Pancreas (tissue), 10 donors: ENCODE results near the gene IL12RB2. TPM values are rescaled to one million over a fixed set of nuclear protein-coding genes. Genes with fewer than 3 reads are reported as not detected.

ENCODE experiments used
- ATAC-seq, 4 donors: fragments of 200-7000 bp; cut with Tn5 transposase; one replicate each; pipeline versions ENCODE4 v1.8.0 to v1.9.1; 2020; ENCODE audit warnings: mild to moderate bottlenecking in 4 of 4, moderate library complexity in 4 of 4
- DNase-seq, 6 donors: peaks; one replicate each; pipeline ENCODE4 v3.0.0-alpha.2; 2020
- FAIRE-seq: peaks from 2 replicates; lab custom pipeline; 2012; peaks lifted over from hg19 to GRCh38; lab: Jason Lieb, UNC
- H3K27ac ChIP-seq, 4 donors: fragments of 200-600 bp; sonication (generic); 1 replicate in 3 of 4; 2 replicates in 1 of 4; pipeline versions ENCODE4 v1.5.0 to v1.8.0; 2020
- H3K27me3 ChIP-seq, 4 donors: fragments of 200-600 bp; one replicate each; pipeline ENCODE4 v1.8.0; 2021
- H3K36me3 ChIP-seq, 3 donors: fragments of 200-600 bp; sonication (generic) in 1 of 3; one replicate each; pipeline versions ENCODE4 v1.5.0 to v1.8.0; 2020 to 2021
- H3K4me1 ChIP-seq, 3 donors: fragments of 200-600 bp; one replicate each; pipeline ENCODE4 v1.8.0; 2021
- H3K4me3 ChIP-seq, 4 donors: fragments of 200-600 bp; sonication (generic) in 2 of 4; one replicate each; pipeline versions ENCODE4 v1.5.0 to v1.8.0; 2020 to 2021
- H3K9me3 ChIP-seq, 4 donors: fragments of 200-600 bp; one replicate each; pipeline ENCODE4 v1.8.0; 2021
- WGBS, 2 donors: extraction: QIAGEN DNeasy Blood & Tissue Kit; methylation state at CpG; one replicate each; pipeline ENCODE4 v1.1.7; 2013; 5-methylcytosine and 5-hydroxymethylcytosine counted together
- intact Hi-C, 3 donors: fragments of 100-400 bp; cut with DNase I; formaldehyde crosslinking; loops; one replicate each; pipeline versions ENCODE4 v1.11.1 to v1.14.2; 2022
- polyA plus RNA-seq, 2 donors: library from polyadenylated mRNA; stranded (reverse); fragments of 200-250 nt; gene quantifications; one replicate each; pipeline ENCODE4 v1.2.3, GENCODE V29; 2013
- total RNA-seq, 6 donors: library from RNA; stranded (reverse); fragmentation: NEBNext Ultra II Directional in 4 of 6; extraction: Animal tissue kit (Norgen Biotek cat#: 25700) in 4 of 6; gene quantifications; one replicate each; pipeline versions ENCODE4 v1.2.1 to v1.2.4, GENCODE V29; 2021 to 2023
- TF ChIP-seq, protein P1 (sequence below), 4 donors: fragments of 200-600 bp; sonication (generic) in 3 of 4; IDR thresholded peaks; one replicate each; pipeline versions ENCODE4 v1.5.0 to v1.8.0; 2021; ENCODE audit warnings: antibody characterized with exemption in 4 of 4
- donor health status: healthy with polysubstance abuse.
- donor health status: DM: no; HTN: no; CAD: no; lungs with moderate emphysema.
- donor health status: DM: no; HTN: no; CAD: no.
- donor health status: control.
- donor health status: control.
- donor health status: Bipolar disorder and iron deficiency.
- donor health status: DM: yes; HTN: yes; CAD: no.
- donor health status: DM: no; HTN: no; CAD: no.
- donor health status: DM: no; HTN: no; CAD: no.
- donor health status: DM: yes; HTN: yes; CAD: no.

The IL12RB2 gene
- total and polyA plus RNA-seq, 8 donors: 0.65 to 5.0 (median 2.7) TPM

- Histone ChIP-seq H3K4me1 (no peaks in the 10 kb centered on the region), H3K4me3 (no peak overlapping the region), H3K27me3 (no peaks in the 10 kb centered on the region), H3K9me3 (no peaks in the 10 kb centered on the region), H3K27ac (no peak overlapping the region), H3K36me3 (no peaks in the 10 kb centered on the region)
- intact Hi-C loops: no loop called here
- TF ChIP-seq, protein P1, sequence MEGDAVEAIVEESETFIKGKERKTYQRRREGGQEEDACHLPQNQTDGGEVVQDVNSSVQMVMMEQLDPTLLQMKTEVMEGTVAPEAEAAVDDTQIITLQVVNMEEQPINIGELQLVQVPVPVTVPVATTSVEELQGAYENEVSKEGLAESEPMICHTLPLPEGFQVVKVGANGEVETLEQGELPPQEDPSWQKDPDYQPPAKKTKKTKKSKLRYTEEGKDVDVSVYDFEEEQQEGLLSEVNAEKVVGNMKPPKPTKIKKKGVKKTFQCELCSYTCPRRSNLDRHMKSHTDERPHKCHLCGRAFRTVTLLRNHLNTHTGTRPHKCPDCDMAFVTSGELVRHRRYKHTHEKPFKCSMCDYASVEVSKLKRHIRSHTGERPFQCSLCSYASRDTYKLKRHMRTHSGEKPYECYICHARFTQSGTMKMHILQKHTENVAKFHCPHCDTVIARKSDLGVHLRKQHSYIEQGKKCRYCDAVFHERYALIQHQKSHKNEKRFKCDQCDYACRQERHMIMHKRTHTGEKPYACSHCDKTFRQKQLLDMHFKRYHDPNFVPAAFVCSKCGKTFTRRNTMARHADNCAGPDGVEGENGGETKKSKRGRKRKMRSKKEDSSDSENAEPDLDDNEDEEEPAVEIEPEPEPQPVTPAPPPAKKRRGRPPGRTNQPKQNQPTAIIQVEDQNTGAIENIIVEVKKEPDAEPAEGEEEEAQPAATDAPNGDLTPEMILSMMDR (IDR thresholded peaks at IDR 0.05): no peak
- no peak for ATAC-seq
- WGBS, 2 donors: 93% methylated on average over 7 of the region's 7 CpGs
- FAIRE-seq: no peak
- DNase-seq: no peak
Measured at GRCh38 chr1:67306547-67306946, 1.1 kb upstream of the IL12RB2 start.

DNA sequence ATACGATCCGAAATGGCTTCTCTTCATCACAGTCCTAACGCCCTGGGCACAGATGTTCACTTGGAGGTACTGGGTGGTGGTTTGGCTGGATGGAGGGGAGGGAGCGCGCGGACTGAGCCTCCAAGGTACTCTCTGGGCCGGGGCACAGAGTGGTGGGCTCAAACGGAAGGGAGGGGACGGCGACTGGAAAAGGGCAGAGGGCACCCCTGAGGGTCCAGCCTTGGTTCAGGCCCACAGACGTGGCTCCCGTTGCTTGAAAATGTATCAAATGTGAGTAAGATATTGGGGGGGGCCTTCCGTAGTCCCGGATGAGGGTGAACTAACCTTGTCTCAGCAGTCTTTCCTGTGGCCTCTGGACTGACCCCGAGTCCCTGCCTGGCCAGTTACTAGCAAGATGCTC lies 463 bp downstream of the IL12RB2 start:
- FAIRE-seq: no peak
- intact Hi-C loops: no loop called here

GRCh38 chr1:67312615-67313014 lies 4.9 kb downstream of the IL12RB2 start:
- intact Hi-C loops: no loop called here
- no peak overlapping the region for H3K4me3 ChIP-seq
- no peaks in the 10 kb centered on the region for H3K4me1 ChIP-seq
- 76 to 98% methylated on average over 2 of the region's 2 CpGs for WGBS, 2 donors
- DNase-seq (no peak), ATAC-seq (peak in 1 of 4 donors; percentile 19), FAIRE-seq (no peak)
- H3K9me3 ChIP-seq: no peaks in the 10 kb centered on the region
- no peaks in the 10 kb centered on the region for H3K27me3 ChIP-seq
- TF ChIP-seq, protein P1 (IDR thresholded peaks at IDR 0.05): no peak
- H3K36me3 ChIP-seq: no peaks in the 10 kb centered on the region
- H3K27ac ChIP-seq: no peak overlapping the region

More for the DNA sequence above, 463 bp downstream of the IL12RB2 start:
- 34 to 50% methylated on average over 15 of the region's 15 CpGs for WGBS, 2 donors
- no peaks in the 10 kb centered on the region for H3K4me1 ChIP-seq
- H3K36me3 ChIP-seq: no peaks in the 10 kb centered on the region
- peak; percentile 17 to 35 (median 26) for ATAC-seq
- H3K27ac ChIP-seq: no peak overlapping the region
- H3K4me3 ChIP-seq: peak overlapping the region; percentile 35 to 65 (median 46)
- H3K9me3 ChIP-seq: no peaks in the 10 kb centered on the region
- TF ChIP-seq, protein P1 (IDR thresholded peaks at IDR 0.05): no peak
- no peaks in the 10 kb centered on the region for H3K27me3 ChIP-seq
- DNase-seq: no peak

DNA sequence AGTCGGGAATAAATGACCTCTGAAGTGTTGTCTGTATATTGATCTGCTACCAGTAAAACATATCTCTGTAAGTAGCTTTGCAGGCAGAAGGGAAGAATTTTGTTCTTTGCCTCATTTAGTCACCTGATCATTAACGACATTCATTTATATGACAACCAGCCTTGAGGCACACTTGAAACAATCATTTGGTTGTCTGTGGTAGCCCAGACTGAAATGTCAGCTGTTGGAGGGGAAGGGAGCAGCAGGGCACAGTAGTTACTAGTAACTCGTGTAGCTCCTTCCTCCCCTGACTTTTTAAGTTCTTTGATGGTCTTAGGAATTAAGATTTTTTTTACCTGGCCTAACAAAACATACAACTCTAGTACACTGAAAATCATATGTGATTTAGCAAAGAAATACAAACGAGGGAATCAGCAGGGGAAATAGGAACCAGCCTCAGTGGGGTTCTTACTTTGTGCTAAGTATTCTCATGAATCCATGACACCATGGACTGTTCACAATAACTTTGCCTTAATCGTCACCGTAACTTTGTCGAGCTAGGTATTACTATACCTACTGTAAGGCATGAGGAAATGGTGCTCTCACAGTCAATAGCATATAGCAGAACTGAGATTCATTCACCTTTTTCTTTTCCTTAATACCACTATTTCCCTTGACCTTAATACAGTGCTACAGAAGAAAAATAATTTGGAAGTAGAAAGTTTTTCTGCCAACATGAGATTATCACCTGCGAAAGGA lies 6.4 kb downstream of the IL12RB2 start:
- intact Hi-C loops: no loop called here
- Histone ChIP-seq H3K36me3 (no peaks in the 10 kb centered on the region), H3K27ac (no peak overlapping the region), H3K4me1 (no peaks in the 10 kb centered on the region), H3K9me3 (no peaks in the 10 kb centered on the region), H3K27me3 (no peaks in the 10 kb centered on the region), H3K4me3 (no peak overlapping the region)
- WGBS, 2 donors: 75 to 80% methylated on average over 8 of the region's 8 CpGs
- ATAC-seq: no peak
- no peak for DNase-seq
- TF ChIP-seq, protein P1 (IDR thresholded peaks at IDR 0.05): no peak
- no peak for FAIRE-seq

- no peak overlapping the region for H3K27ac ChIP-seq
- no peak for ATAC-seq
- no peaks in the 10 kb centered on the region for H3K9me3 ChIP-seq
- H3K36me3 ChIP-seq: no peaks in the 10 kb centered on the region
- H3K4me3 ChIP-seq: no peak overlapping the region
- FAIRE-seq: no peak
- TF ChIP-seq, protein P1 (IDR thresholded peaks at IDR 0.05): no peak
- DNase-seq: no peak
- intact Hi-C loops: no loop called here
- 47 to 52% methylated on average over 5 of the region's 5 CpGs for WGBS, 2 donors
- H3K4me1 ChIP-seq: no peaks in the 10 kb centered on the region
- no peaks in the 10 kb centered on the region for H3K27me3 ChIP-seq
Measured at GRCh38 chr1:67314696-67315095, 7.0 kb downstream of the IL12RB2 start.
